H1 (cell line): ENCODE data around the gene TTC27. TPM values are rescaled to one million over a fixed set of nuclear protein-coding genes. Genes with fewer than 3 reads are reported as not detected.

Source experiments
- CTCF ChIA-PET: fragments of 300-600 bp; sonication (Branson Sonifier 250); formaldehyde crosslinking; loops from one replicate; lab custom pipeline; 2021; ENCODE audit not compliant: partially characterized antibody; lab: Charles Lee
- POLR2A ChIA-PET: fragments of 300-600 bp; sonication (Branson Sonifier 250); formaldehyde crosslinking; loops from one replicate; lab custom pipeline; 2021; ENCODE audit warnings: inconsistent platforms; ENCODE audit not compliant: partially characterized antibody; lab: Charles Lee
- DNase-seq, 2 experiments: peaks; one replicate each; pipeline versions ENCODE4 v3.0.0 to v3.0.0-alpha.2; 2010 to 2022; ENCODE audit warnings: low spot score in 2 of 2, low read depth in 1 of 2, mixed read lengths in 1 of 2
- FAIRE-seq: peaks from 2 replicates; lab custom pipeline; 2011; peaks lifted over from hg19 to GRCh38; lab: Jason Lieb, UNC
- H2AFZ ChIP-seq: 2 replicates; pipeline ENCODE4 v1.8.1; 2012; ENCODE audit warnings: low read length, inconsistent platforms
- H2AK5ac ChIP-seq: 2 replicates; pipeline ENCODE4 v1.6.1; 2013; ENCODE audit warnings: low read depth, low read length
- H2BK120ac ChIP-seq: replicated peaks from 2 replicates; pipeline ENCODE3; 2013; ENCODE audit warnings: low read depth, low read length, inconsistent platforms
- H2BK12ac ChIP-seq: 2 replicates; pipeline ENCODE4 v1.6.1; 2013; ENCODE audit warnings: low read depth, low read length
- H2BK15ac ChIP-seq: 2 replicates; pipeline ENCODE4 v1.6.1; 2013; ENCODE audit warnings: low read length
- H2BK20ac ChIP-seq: 2 replicates; pipeline ENCODE4 v1.6.1; 2013; ENCODE audit warnings: low read length
- H2BK5ac ChIP-seq: 2 replicates; pipeline ENCODE4 v1.6.1; 2013; ENCODE audit warnings: low read depth, low read length
- H3K14ac ChIP-seq: 2 replicates; pipeline ENCODE4 v1.6.1; 2013; ENCODE audit warnings: inconsistent platforms; ENCODE audit not compliant: insufficient read length
- H3K18ac ChIP-seq: 2 replicates; pipeline ENCODE4 v1.6.1; 2013; ENCODE audit warnings: low read length; ENCODE audit errors: extremely low read depth
- H3K23ac ChIP-seq: 2 replicates; pipeline ENCODE4 v1.6.1; 2013; ENCODE audit warnings: inconsistent platforms; ENCODE audit not compliant: insufficient read length
- H3K23me2 ChIP-seq: 2 replicates; pipeline ENCODE4 v1.6.1; 2013; ENCODE audit warnings: low read depth, low read length
- H3K27ac ChIP-seq: 2 replicates; pipeline ENCODE4 v1.6.1; 2011; ENCODE audit warnings: low read depth, low read length, inconsistent platforms
- H3K27me3 ChIP-seq, 4 experiments: replicated peaks in 1 of 4; 1 replicate in 1 of 4; 2 replicates in 3 of 4; pipeline versions ENCODE4 v1.6.1 to v1.8.1; 2011 to 2013; ENCODE audit warnings: low read length in 3 of 4, mild to moderate bottlenecking in 3 of 4, inconsistent platforms in 2 of 4, mixed read lengths in 2 of 4, moderate library complexity in 1 of 4; ENCODE audit not compliant: control insufficient read depth in 3 of 4, insufficient read depth in 3 of 4; ENCODE audit errors: extremely low read depth in 1 of 4
- H3K36me3 ChIP-seq, 4 experiments: 2 replicates each; pipeline versions ENCODE4 v1.6.1 to v1.8.1; 2011 to 2013; ENCODE audit warnings: mild to moderate bottlenecking in 4 of 4, low read length in 3 of 4, moderate library complexity in 2 of 4, control low read depth in 1 of 4, inconsistent platforms in 1 of 4; ENCODE audit not compliant: insufficient read depth in 4 of 4, control insufficient read depth in 2 of 4
- H3K4ac ChIP-seq: replicated peaks from 2 replicates; pipeline ENCODE3; 2013; ENCODE audit warnings: low read length, low read depth, mixed read lengths, inconsistent platforms; ENCODE audit not compliant: insufficient read length
- H3K4me1 ChIP-seq, 4 experiments: replicated peaks in 1 of 4; 1 replicate in 1 of 4; 2 replicates in 3 of 4; pipeline versions ENCODE4 v1.6.1 to v1.8.1; 2011 to 2013; ENCODE audit warnings: low read length in 3 of 4, inconsistent platforms in 2 of 4, mixed read lengths in 1 of 4; ENCODE audit not compliant: insufficient read depth in 4 of 4, control insufficient read depth in 3 of 4
- H3K4me2 ChIP-seq, 2 experiments: 2 replicates each; pipeline versions ENCODE4 v1.6.1 to v1.8.1; 2011 to 2013; ENCODE audit warnings: low read depth in 2 of 2, low read length in 2 of 2, control low read depth in 1 of 2, inconsistent platforms in 1 of 2, mild to moderate bottlenecking in 1 of 2; ENCODE audit not compliant: insufficient read depth in 1 of 2
- H3K4me3 ChIP-seq, 4 experiments: fragments of 200-600, 300-600 bp in 1 of 4; sonication (generic), shearing (Covaris generic), sonication (Bioruptor Twin) in 1 of 4; 2 replicates each; pipeline versions ENCODE4 v1.5.1 to v1.8.1; 2011 to 2016; ENCODE audit warnings: low read length in 4 of 4, low read depth in 3 of 4, control low read depth in 2 of 4, inconsistent platforms in 2 of 4, mild to moderate bottlenecking in 2 of 4, mixed read lengths in 1 of 4, moderate library complexity in 1 of 4; ENCODE audit not compliant: insufficient read depth in 2 of 4; ENCODE audit errors: extremely low read depth in 1 of 4
- H3K56ac ChIP-seq: replicated peaks from 2 replicates; pipeline ENCODE3; 2013; ENCODE audit warnings: low read depth, mild to moderate bottlenecking, mixed read lengths, low read length, inconsistent platforms; ENCODE audit not compliant: insufficient read length
- H3K79me1 ChIP-seq: 2 replicates; pipeline ENCODE4 v1.6.1; 2013; ENCODE audit warnings: low read depth, low read length, control low read depth
- H3K79me2 ChIP-seq, 2 experiments: 2 replicates each; pipeline versions ENCODE4 v1.6.1 to v1.8.1; 2012 to 2013; ENCODE audit warnings: low read length in 2 of 2, mild to moderate bottlenecking in 2 of 2, inconsistent platforms in 1 of 2; ENCODE audit not compliant: insufficient read depth in 2 of 2, control insufficient read depth in 1 of 2
- H3K9ac ChIP-seq, 4 experiments: replicated peaks in 1 of 4; 1 replicate in 1 of 4; 2 replicates in 3 of 4; pipeline versions ENCODE4 v1.6.1 to v1.8.1; 2011 to 2013; ENCODE audit warnings: low read depth in 3 of 4, low read length in 3 of 4, control low read depth in 2 of 4, mild to moderate bottlenecking in 2 of 4, moderate library complexity in 2 of 4, inconsistent platforms in 1 of 4; ENCODE audit errors: extremely low read depth in 1 of 4
- H3K9me3 ChIP-seq, 2 experiments: 2 replicates each; pipeline versions ENCODE4 v1.6.1 to v1.8.1; 2012 to 2013; ENCODE audit warnings: mild to moderate bottlenecking in 2 of 2, moderate library complexity in 2 of 2, control low read depth in 1 of 2, inconsistent platforms in 1 of 2, low read depth in 1 of 2, low read length in 1 of 2, mixed read lengths in 1 of 2; ENCODE audit not compliant: insufficient read depth in 2 of 2
- H4K20me1 ChIP-seq, 2 experiments: replicated peaks in 1 of 2; 2 replicates each; pipeline versions ENCODE3 to v1.8.1; 2011 to 2013; ENCODE audit warnings: inconsistent platforms in 2 of 2, low read length in 2 of 2, mild to moderate bottlenecking in 1 of 2; ENCODE audit not compliant: insufficient read depth in 2 of 2, control insufficient read depth in 1 of 2
- H4K5ac ChIP-seq: 2 replicates; pipeline ENCODE4 v1.6.1; 2013; ENCODE audit warnings: low read length, low read depth, mixed read lengths, inconsistent platforms; ENCODE audit not compliant: insufficient read length
- H4K8ac ChIP-seq: 2 replicates; pipeline ENCODE4 v1.8.0; 2013; ENCODE audit warnings: mild to moderate bottlenecking, moderate library complexity, low read length, inconsistent platforms; ENCODE audit not compliant: insufficient read depth; ENCODE audit errors: extremely low read depth
- H4K91ac ChIP-seq: replicated peaks from 2 replicates; pipeline ENCODE3; 2013; ENCODE audit warnings: low read length, mixed read lengths, inconsistent platforms; ENCODE audit not compliant: insufficient read length
- CEBPB ChIP-seq: IDR thresholded peaks from 2 replicates; pipeline ENCODE4 v1.6.1; 2012; ENCODE audit warnings: low read depth, low read length
- CHD1 ChIP-seq: IDR thresholded peaks from 2 replicates; pipeline ENCODE4 v1.6.1; 2012; ENCODE audit warnings: low read depth, low read length, improper control_type of control experiment
- FOSL1 ChIP-seq: IDR thresholded peaks from 2 replicates; pipeline ENCODE4 v1.6.1; 2011; ENCODE audit warnings: mild to moderate bottlenecking, low read depth, low read length, moderate library complexity; ENCODE audit not compliant: insufficient read depth
- HDAC6 ChIP-seq: IDR thresholded peaks from one replicate; pipeline ENCODE4 v1.7.1; 2012; ENCODE audit warnings: low read depth, mild to moderate bottlenecking, inconsistent platforms, low read length, moderate library complexity
- MAFK ChIP-seq: IDR thresholded peaks from 2 replicates; pipeline ENCODE4 v1.6.1; 2012; ENCODE audit warnings: low read depth, mild to moderate bottlenecking, improper control_type of control experiment, low read length
- RNF2 ChIP-seq: fragments of 200-900, 300-1000 bp; sonication (generic); IDR thresholded peaks from 2 replicates; pipeline ENCODE4 v1.7.1; 2016; ENCODE audit warnings: borderline replicate concordance, low read depth, mild to moderate bottlenecking, antibody characterized with exemption, low read length; ENCODE audit not compliant: poor library complexity, severe bottlenecking; ENCODE audit errors: missing control alignments
- WGBS, 2 experiments: shearing (Covaris generic) in 1 of 2; methylation state at CpG; one replicate each; pipeline versions ENCODE4 v1.1.6 to v1.1.7; 2013 to 2015; ENCODE audit warnings: low lambda C conversion rate in 2 of 2, mixed read lengths in 2 of 2, inconsistent platforms in 1 of 2, low coverage in 1 of 2, missing lambda C conversion rate in 1 of 2; ENCODE audit not compliant: insufficient replicate concordance in 2 of 2, insufficient coverage in 1 of 2, insufficient read length in 1 of 2; ENCODE audit errors: extremely low coverage in 1 of 2, missing lambda C conversion rate in 1 of 2; 5-methylcytosine and 5-hydroxymethylcytosine counted together
- polyA plus RNA-seq, 7 experiments: library from polyadenylated mRNA; depleted of rRNA in 3 of 7; stranded (reverse) in 5 of 7; unstranded in 2 of 7; fragments of >200 nt in 5 of 7; fragments of 200-250 nt in 2 of 7; gene quantifications; 1 replicate in 5 of 7; 2 replicates in 1 of 7; 4 replicates in 1 of 7; pipeline versions ENCODE4 v1.2.1 to v1.2.3, GENCODE V29; 2011 to 2013; ENCODE audit warnings: missing spikeins in 2 of 7, mixed read lengths in 2 of 7
- total RNA-seq: library from RNA; stranded (reverse); fragmentation: NEBNext Ultra II Directional; extraction: Animal tissue kit (Norgen Biotek cat#: 25700); gene quantifications from 2 replicates; pipeline ENCODE4 v1.2.1, GENCODE V29; 2021

The TTC27 gene
- total and polyA plus RNA-seq, 2 of the 8 experiments (the other 6 are each of a cell fraction or from before 2014, with no cell fraction given), result 13.8 to 29.1 TPM

DNA sequence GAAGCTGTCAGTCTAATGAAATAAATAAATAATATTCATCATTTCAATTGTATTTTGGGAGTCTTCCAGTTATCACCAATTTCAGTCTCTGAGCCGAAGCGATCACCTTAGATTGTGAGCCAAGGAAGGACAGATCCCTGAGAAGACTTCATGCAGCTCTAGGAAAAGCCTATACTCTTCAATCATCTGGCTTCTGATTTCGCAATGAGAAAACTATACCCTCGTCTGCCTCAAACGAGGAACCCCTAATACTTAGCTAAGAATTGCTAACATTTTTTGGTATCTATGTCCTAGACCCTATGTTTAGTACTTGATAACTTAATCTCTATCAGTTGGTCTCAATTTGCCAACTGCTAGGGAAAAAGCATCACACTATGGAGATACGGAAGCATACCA, 4.5 kb upstream of the TTC27 start:
- H3K23ac ChIP-seq, result no peak overlapping the region
- 96% methylated on average over 6 of the region's 6 CpGs; no CpG with 5 or more reads in 1 of the 2 experiments for WGBS, 2 experiments
- no peak overlapping the region for H3K27ac ChIP-seq
- H4K5ac ChIP-seq, result no peak overlapping the region
- H3K14ac ChIP-seq, result no peak overlapping the region
- H3K4me2 ChIP-seq, result no peak overlapping the region
- no peak overlapping the region for H2AK5ac ChIP-seq
- DNase-seq, result no peak
- H3K56ac ChIP-seq, result no peak overlapping the region
- no peaks in the 10 kb centered on the region for H3K9me3 ChIP-seq
- H3K9ac ChIP-seq, result no peak overlapping the region
- no peaks in the 10 kb centered on the region; a peak in 1 of 7 replicates for H3K4me1 ChIP-seq
- H2BK120ac ChIP-seq, result no peak overlapping the region
- no peak overlapping the region for H4K8ac ChIP-seq
- H4K91ac ChIP-seq, result no peak overlapping the region
- H3K4me3 ChIP-seq, result no peak overlapping the region
- no peaks in the 10 kb centered on the region for H4K20me1 ChIP-seq
- no peak overlapping the region for H2BK15ac ChIP-seq
- H3K36me3 ChIP-seq, result peaks cover 0 to 6% (median 0%) of the 10 kb centered on the region in 4 experiments; a peak in 1 of 8 replicates
- no peaks in the 10 kb centered on the region for H3K79me1 ChIP-seq
- no peak for FAIRE-seq
- no peak overlapping the region for H2BK5ac ChIP-seq
- H3K4ac ChIP-seq, result no peak overlapping the region
- no peak overlapping the region for H3K18ac ChIP-seq
- no peak overlapping the region for H2AFZ ChIP-seq
- H3K23me2 ChIP-seq, result peaks cover 7% of the 10 kb centered on the region; the same call in 1 of the 2 replicates
- no peaks in the 10 kb centered on the region for H3K27me3 ChIP-seq
- H3K79me2 ChIP-seq, result no peaks in the 10 kb centered on the region
- ChIA-PET CTCF (no interaction called here), POLR2A (no interaction called here)
- H2BK12ac ChIP-seq, result no peak overlapping the region
- no peak overlapping the region for H2BK20ac ChIP-seq
- TF ChIP-seq CHD1 (no peak), CEBPB (peak; percentile 29; the same call in 1 of the 2 replicates), HDAC6 (no peak), FOSL1 (no peak), MAFK (no peak), RNF2 (no peak)
